ENCODE data around the gene LGALS13.

DNA sequence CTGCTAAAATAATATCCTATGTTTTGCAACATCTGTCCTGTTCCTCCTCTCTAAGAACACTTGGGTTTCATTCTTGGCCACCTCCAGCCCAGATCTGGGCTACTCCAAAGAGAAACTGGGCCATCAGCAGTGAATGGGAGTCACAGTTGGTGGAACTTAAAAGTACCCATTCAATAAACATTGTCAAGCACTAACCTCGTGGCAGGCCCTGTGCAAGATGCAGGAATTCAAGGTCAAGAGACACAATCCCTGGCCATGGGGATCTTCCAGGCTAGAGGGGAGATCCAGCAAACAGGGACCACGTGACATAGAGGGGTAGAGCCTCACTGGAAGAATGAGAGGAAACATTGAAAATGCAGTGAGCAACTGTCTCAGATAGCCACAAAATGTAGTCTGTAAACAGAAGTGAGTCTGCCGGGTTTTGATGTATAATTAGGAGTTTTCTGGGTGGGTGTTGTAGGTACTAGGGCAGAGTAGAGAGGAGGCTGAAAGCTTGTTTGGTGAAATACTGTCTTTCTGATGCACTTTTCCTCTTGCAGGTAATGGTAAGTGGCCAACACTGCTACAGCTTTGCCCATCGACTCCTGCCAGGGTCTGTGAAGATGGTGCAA lies 47.5 kb upstream of the LGALS13 start:
- TF ChIP-seq, protein P1, sequence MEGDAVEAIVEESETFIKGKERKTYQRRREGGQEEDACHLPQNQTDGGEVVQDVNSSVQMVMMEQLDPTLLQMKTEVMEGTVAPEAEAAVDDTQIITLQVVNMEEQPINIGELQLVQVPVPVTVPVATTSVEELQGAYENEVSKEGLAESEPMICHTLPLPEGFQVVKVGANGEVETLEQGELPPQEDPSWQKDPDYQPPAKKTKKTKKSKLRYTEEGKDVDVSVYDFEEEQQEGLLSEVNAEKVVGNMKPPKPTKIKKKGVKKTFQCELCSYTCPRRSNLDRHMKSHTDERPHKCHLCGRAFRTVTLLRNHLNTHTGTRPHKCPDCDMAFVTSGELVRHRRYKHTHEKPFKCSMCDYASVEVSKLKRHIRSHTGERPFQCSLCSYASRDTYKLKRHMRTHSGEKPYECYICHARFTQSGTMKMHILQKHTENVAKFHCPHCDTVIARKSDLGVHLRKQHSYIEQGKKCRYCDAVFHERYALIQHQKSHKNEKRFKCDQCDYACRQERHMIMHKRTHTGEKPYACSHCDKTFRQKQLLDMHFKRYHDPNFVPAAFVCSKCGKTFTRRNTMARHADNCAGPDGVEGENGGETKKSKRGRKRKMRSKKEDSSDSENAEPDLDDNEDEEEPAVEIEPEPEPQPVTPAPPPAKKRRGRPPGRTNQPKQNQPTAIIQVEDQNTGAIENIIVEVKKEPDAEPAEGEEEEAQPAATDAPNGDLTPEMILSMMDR (IDR thresholded peaks at IDR 0.05): no peak
- TF ChIP-seq POLR2A (IDR thresholded peaks at IDR 0.05): no peak

Measured in thyroid gland (tissue), 4 donors.